GM21619 (cell line): ENCODE measurements around the gene VIPAS39.

Experiments used
- ATAC-seq: cut with Tn5 transposase; IDR thresholded peaks from one replicate; pipeline ENCODE4 v1.9.1; 2021; ENCODE audit not compliant: unreplicated experiment

VIPAS39 gene

DNA sequence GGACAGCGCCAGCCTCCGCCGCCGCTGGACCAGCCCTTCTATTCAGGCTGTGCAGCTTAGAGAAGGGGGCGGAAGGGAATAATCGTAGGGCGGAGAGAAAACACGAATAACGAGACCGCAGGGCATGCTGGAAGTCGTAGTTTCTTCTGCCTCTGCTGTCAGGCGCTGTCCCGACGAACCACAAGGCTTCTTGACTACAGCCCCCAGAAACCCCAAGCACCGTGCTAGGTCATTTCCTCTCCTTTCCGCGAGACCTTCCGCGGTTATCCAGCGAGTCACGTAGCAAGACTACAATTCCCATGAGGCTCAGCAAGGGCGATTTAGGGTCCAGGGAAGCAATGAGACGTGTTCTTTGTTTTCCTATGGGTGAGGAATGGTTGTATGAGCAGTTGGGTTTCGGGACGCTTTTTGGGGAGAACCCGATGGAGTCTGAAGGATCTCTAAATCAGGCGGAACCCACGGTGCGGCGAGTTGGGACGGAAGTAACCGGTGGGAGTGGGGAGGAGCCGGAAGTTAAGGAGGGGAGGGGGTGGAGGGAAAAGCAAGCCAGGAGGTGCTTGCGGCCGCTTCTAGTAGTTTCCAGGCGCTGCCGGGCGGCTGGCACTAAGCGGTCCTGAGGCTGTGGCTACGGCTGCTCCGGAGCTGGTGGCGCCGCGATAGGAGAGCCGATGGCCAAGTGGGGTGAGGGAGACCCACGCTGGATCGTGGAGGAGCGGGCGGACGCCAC lies at the start of gene VIPAS39, which contains the start of gene AHSA1:
Gene VIPAS39, minus strand, starts transcription at position 80 of the 727 bp plus-strand sequence. CDS start 3,499 bp downstream, outside the sequence.
Gene AHSA1, plus strand, starts transcription at position 572 of the 727 bp plus-strand sequence. Its CDS starts 97 bp downstream, at position 669.
- peak; percentile 89 for ATAC-seq

DNA sequence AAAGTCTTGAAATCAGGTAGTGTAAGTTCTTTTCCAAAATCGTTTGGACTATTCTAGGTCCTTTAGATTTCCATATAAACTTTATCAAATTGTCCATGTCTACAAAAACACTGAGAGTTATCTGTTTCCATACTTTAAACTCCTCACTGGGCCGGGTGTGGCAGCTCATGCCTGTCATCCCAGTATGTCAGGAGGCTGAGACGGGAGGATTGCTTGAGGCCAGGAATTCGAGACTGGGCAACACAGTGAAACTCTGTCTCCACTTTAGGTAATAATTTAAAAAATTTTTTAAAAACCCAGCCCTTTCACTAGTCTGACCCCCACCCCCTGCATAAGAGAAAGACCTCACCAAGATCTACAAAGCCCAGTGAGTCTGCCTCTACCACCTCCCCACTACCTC lies 47.6 kb upstream of the VIPAS39 start:
- ATAC-seq: no peak

- no peak for ATAC-seq
These were observed 45.7 kb upstream of the VIPAS39 start for GRCh38 chr14:77503138-77503537.

GRCh38 chr14:77502109-77502782 lies 44.8 kb upstream of the VIPAS39 start:
- ATAC-seq: no peak

DNA sequence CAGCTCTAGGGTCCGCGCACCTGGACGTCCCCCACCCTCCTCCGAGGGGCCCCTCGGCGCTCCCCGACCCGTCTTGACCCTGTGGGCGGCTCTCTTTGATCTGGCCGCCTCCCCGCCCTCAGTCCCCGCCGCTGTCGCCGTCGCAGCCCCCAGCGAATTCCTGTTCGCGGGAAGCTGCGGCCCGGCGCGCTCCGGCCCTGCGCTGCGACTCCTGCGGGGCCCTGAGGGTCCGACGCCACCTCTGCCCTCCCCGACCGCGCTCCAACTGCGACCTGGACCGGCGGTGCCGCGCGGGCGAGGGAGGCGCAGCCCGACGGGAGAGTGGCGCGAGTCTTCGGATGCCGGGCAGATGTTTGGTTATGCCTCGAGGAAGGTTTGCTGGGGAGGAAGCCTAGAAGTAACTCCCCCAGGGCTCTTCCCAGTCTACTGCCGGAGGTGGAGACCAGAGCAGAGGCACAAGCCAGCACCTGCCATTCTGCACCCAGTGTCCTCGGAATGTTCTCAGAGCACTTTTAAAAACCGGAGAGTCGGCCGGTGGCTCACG lies 41.7 kb upstream of the VIPAS39 start:
- peak; percentile 22 for ATAC-seq

DNA sequence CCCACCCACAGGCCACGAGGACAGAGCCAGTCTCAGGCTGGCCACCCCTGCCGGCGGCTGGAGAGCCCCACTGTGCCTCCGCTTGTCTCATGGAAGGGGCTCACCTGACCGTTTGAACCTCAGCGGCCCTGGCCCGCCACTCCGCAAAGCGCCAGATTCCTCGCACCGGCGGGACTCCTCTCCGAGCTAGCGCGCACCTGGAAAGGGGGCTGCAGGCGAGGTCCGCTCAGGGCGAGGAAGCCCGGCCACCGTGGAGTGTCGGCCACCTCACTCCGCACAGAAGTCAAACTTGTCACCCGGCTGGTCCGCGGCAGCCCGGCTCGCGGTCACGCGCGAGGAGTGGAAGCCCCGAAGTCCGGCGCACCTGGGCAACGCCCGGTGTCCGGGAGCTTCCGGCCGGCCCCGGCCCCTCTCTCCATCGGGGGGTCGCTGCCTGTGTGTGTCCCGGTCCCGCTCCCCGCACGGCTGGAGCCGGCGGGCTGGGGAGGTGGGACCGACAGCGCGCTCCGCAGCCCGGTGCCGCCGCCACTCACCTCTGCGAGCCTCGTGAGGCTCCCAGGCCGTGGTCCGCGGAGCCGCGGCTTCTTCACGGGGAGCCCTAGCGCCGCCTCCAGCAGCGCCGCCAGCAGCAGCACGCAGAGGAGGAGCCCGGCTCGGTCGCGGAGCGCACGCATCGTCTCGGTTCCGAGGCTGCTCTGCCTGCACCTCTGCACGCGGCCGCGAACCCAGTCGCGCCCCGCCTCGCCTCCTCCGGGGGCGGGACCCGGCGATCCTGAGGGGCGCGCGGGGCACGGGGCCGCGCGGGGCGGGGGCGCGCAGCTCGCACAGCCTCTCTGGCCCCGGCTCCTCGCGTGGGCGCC lies 40.9 kb upstream of the VIPAS39 start, which contains the start of gene ISM2:
Gene ISM2, minus strand, starts transcription at position 697 of the 860 bp plus-strand sequence. Its CDS starts 23 bp downstream, at position 674.
- ATAC-seq: peak; percentile 62

DNA sequence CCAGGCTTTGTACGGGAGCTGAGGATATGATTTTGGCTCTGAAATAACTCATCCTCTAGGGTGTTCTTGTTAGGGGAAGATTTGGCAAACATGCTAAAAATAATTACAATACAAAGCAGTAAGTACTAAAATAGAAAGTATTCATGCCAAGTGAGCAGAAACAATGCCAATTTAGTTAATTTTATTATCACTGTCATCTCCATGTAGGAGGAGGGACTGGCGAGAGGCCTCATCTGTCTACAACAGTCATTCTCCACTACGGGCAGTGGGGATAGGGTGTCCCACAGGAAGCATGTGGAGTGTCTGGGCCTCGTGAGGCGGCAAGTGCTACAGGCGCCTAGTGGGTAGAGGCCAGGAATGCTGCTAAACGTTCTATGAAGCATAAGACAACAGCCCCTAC lies 37.9 kb upstream of the VIPAS39 start:
- no peak for ATAC-seq

- ATAC-seq: no peak
These were observed 33.7 kb upstream of the VIPAS39 start for GRCh38 chr14:77491056-77491455.

DNA sequence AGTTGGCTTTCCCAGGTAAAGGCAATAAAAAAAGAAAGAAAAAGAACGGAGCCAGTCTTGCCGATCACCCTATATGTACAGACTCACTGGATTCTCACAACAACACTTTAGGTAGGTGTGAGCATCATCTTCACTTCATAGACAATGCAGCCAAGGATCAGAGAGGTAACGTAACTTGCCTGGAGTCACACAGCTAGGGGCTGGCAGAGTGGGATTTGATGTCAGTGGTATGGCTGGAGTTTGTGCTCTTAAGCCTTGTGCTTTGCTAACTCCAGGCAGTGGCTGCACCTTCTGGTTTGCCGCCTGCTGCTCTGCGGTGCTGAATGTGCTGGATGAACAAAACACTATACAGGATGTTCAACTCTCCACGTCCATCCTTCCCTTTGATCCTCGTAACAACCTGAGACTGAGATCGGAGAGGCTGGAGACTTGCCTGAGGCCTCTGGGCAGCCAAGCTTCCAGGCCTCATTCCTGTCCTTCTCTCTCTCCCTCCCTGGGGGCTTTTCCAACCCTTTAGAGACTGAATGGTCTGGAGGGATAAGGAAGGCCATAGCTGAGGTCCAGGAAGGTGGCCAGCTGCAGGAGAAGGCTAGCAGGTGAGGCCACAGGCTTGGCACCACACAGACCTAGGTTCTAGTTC lies 33.1 kb upstream of the VIPAS39 start:
- ATAC-seq: no peak

GRCh38 chr14:77489041-77489440 lies 31.6 kb upstream of the VIPAS39 start:
- no peak for ATAC-seq

GRCh38 chr14:77488558-77488957 lies 31.2 kb upstream of the VIPAS39 start:
- no peak for ATAC-seq

GRCh38 chr14:77485901-77486678 lies 28.7 kb upstream of the VIPAS39 start:
- ATAC-seq: no peak

GRCh38 chr14:77485256-77485655 lies 27.9 kb upstream of the VIPAS39 start:
- ATAC-seq: no peak

- no peak for ATAC-seq
These were observed 25.0 kb upstream of the VIPAS39 start for GRCh38 chr14:77482422-77482821.

DNA sequence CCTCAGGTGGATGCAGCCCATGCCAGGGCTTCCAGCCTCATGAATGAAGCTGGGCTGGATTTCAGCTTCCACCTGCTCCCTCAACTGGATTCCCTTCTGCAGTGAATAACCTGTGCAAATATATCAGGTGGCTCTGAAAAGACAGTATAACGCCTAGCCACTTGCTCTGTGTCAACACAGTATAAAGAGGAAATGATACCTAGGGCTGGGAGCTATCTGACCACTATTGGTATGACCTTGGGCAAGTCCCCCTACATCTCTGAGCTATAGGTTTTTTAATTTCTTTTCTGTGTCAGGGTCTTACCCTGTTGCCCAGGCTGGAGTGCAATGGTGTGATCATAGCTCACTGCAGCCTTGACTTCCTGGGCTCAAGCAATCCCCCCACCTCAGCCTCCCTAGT lies 21.4 kb upstream of the VIPAS39 start:
- peak; percentile 95 for ATAC-seq

DNA sequence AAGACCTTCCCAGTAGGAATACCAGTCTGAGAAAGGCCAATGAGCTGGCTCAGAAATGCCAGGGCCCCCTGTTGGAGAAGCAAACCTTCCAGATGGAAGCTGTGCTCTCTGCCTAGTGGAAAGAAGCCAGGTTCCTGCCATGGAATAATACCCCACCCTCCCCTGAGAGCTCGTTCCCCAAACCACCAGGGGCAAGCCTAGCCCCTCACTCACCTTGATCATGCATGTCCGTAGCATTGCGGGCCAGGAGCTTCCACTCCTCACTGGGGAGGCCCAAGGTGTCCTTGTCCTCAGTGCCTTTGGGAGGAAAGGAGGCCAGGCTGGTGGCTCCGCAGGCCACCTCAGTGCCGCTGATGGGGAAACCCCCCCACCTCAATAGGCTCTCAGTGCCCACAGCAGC lies 20.6 kb upstream of the VIPAS39 start:
- ATAC-seq: no peak

- no peak for ATAC-seq
These were observed 18.2 kb upstream of the VIPAS39 start for GRCh38 chr14:77475432-77476115.

DNA sequence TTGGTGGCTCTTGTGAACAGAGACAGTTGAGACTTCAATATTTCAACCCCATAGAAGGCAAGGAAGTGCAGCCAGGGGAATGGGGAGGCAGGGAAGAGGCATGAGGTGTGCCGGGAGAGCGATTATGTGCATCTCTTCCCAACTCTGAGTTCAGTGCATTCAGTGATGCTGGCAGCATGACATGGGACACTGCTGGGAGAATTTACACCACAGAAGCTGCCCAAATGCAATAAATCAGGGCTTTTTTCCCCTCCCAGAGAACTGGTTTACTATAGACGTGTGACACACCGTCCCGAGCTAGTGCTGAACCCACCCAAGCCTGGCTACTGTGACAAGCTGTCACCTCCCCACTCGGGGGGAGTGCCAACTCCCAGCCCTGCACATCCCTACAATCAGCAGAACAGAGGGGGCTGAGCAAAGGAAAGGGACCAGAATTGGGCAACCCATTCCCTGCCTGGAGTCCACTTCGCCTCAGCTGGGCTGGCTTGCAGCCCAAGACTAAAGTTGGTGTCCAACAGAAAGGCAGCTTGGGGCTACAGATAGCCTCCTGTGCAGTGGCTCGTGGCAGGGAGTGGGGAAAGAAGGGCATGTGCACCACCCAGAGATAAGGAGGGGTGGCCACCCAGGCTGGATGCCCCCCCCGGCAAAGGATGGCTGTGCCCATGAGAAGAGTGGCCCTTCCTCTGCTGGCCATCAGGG lies 17.2 kb upstream of the VIPAS39 start:
- ATAC-seq: no peak

DNA sequence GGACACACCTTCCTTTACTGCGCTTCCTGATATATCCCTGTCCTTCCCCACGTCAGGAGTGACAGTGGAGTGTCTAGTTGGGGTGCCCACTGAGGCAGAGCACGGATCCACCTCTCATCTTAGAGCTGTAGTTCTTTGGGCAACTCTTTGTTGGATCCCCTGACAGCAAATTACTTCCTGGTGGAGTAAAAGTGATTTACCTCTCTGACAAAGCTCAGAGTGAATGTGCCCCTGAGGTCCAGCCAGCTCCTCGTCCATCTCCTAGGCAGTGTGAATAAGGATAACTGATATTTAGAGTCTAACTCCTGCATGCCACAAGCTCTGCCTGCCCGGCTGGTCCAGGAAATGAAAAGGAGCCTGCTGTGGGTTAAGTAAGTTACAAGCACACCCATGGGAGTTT lies 16.5 kb upstream of the VIPAS39 start:
- ATAC-seq: no peak
